ENCODE measurements around the gene VPS35L.

VPS35L gene

DNA sequence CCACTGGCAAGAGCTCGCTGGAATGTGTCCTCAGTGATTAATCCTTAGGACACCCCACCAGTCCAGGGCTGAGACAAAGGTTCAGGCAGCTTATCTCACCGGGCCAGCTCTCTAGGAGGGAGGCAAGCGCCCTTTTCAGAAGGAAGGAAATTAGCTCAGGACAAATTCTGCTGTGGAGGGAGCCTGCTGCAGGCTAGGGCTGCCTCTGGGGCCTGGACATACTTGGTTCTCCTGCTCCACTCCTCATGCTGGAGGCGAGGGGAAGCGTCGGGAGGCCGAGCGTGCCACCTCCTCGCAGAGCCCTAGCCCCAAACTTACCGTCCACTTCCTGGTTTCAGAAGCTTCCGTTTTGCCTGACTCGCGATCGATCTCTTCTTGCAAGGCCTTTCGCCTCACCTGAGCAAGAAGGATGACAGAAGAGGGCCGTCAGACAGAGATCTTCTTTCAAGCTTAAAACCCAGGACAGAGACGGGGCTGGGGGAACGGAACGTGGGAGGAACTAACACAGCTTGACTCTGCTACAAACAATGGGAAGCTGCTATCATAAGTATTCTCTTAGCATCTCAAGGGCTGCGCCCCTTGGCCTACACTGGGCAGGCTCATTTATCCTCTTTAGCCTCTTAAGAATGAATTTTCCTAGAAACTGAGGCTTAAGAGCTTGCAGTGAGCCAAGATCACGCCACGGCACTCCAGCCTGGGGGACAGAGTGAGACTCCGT, 154.8 kb downstream of the VPS35L start:
- H3K4me3 ChIP-seq (ENCODE audit: low read depth, low read length): no peak overlapping the region
- TF ChIP-seq, protein P1, sequence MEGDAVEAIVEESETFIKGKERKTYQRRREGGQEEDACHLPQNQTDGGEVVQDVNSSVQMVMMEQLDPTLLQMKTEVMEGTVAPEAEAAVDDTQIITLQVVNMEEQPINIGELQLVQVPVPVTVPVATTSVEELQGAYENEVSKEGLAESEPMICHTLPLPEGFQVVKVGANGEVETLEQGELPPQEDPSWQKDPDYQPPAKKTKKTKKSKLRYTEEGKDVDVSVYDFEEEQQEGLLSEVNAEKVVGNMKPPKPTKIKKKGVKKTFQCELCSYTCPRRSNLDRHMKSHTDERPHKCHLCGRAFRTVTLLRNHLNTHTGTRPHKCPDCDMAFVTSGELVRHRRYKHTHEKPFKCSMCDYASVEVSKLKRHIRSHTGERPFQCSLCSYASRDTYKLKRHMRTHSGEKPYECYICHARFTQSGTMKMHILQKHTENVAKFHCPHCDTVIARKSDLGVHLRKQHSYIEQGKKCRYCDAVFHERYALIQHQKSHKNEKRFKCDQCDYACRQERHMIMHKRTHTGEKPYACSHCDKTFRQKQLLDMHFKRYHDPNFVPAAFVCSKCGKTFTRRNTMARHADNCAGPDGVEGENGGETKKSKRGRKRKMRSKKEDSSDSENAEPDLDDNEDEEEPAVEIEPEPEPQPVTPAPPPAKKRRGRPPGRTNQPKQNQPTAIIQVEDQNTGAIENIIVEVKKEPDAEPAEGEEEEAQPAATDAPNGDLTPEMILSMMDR (IDR thresholded peaks at IDR 0.05; ENCODE audit: low read depth, low read length, missing control alignments): no peak

DNA sequence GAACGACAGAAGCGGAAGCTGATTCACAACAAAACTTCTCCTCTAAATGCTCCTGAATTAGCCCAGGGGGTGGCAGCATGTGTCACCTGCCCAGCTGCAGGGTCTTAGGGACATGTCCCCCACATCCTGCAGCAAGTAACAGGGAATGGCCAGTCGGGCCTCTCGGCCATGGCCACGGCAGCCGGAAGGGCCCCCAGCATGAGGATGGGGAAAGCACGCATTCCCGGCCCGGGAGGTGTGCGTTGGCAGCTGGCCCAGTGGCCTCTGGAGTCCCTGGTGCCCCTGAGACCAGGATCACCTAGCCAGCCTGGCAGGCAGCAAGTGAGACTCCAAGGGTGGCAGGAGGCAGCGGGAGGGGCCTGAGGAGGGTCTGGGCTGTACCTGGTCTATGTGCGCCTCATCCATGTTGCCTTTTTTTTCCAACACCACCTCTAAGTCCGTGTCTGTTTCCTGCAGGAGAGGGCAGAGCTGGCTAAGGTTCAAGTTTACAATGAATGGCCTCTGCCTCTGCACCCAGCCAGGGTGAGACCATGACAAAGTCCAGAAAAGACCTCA, 155.6 kb downstream of the VPS35L start:
- no peak overlapping the region for H3K4me3 ChIP-seq (ENCODE audit: low read depth, low read length)
- DNase-seq (ENCODE audit: low read depth): no peak
- TF ChIP-seq, protein P1 (IDR thresholded peaks at IDR 0.05; ENCODE audit: low read depth, low read length, missing control alignments): no peak

More for the DNA sequence above, 154.8 kb downstream of the VPS35L start:
- no peak for DNase-seq (ENCODE audit: low read depth)

DNA sequence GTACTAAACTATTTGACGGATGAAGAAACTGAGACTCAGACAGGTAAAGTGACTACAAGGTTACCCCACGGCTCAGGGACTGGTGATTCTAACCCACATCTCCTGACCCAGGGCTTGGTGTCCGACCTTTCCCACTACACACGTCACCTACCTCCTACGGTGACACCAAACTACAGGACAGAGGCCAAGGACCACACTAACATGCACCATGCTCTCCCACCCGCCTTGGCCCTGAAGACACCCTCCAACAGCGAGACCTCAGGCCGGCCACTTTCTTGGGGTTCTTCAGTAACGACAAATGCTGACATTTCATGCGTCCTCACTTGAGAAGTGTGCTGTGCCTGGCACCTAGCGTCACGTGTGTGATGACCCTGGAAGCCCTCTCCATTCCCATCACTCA, 156.1 kb downstream of the VPS35L start:
- H3K4me3 ChIP-seq (ENCODE audit: low read depth, low read length): no peak overlapping the region
- no peak for DNase-seq (ENCODE audit: low read depth)
- TF ChIP-seq, protein P1 (IDR thresholded peaks at IDR 0.05; ENCODE audit: low read depth, low read length, missing control alignments): no peak

DNA sequence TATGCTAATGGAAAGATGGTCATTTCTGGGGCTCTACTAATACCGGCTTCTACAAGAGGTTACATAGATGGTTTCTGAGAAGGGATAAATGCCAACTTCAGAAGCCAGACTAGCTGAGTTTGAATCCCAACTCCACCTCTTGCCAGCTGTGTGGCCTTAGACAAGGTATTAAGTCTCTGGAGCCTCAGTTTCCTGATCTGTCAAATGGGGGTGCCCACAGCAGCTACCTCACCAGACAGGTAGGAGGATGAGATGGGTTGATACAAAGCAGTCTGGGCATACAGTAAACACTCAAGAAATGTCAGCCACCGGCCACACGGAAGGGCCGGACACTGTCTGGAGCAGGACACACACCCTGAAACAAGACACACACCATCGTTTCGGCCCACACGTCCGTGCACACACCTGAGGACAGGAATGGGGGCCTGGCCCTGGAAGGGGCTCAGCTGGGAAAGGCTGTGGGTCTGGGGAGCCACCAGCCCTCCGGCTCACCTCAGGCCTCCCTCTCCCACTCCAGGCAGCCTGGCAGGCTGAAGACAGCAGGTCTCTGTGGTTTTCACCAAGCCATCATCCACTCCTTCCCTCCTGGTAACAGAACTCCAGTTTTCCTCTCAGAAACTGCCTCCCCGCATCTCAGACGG, 157.0 kb downstream of the VPS35L start:
- TF ChIP-seq, protein P1 (IDR thresholded peaks at IDR 0.05; ENCODE audit: low read depth, low read length, missing control alignments): no peak
- DNase-seq (ENCODE audit: low read depth): no peak
- no peak overlapping the region for H3K4me3 ChIP-seq (ENCODE audit: low read depth, low read length)

DNA sequence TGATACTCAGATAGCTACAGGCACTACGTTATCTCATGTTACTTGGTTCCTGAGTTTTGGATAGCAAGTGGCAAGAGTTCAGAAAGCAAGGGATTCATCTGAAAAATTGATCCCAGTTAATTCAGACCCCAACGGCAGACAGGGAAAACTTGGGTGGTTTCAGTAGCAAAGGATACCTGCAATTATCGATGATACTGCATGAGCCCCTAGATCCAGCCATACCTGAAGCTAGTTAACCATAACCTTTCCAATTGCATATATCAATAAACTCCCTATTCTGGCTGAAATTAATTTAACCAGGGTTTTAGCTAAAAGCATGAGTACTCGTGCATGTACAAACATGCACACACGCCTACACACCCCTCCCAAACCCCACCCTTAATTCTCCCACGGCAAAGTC, 158.2 kb downstream of the VPS35L start:
- TF ChIP-seq, protein P1 (IDR thresholded peaks at IDR 0.05; ENCODE audit: low read depth, low read length, missing control alignments): no peak
- no peak for DNase-seq (ENCODE audit: low read depth)
- no peak overlapping the region for H3K4me3 ChIP-seq (ENCODE audit: low read depth, low read length)

DNA sequence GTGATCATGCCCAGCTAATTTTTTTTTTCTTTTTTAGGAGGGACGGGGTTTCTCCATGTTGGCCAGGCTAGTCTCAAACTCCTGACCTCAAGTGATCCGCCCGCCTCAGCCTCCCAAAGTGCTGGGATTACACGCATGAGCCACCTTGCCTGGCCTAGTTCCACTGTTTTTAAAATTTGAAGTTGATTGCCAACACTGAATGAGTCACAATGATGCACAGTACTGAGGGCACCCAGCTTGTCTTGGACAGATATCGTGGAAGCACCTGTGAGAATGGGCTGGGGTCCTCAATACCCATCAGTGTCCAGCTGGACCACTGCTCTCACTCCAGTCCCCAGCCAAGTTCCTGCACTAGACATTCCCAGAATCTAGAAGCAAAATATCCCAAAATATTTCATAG, 160.1 kb downstream of the VPS35L start:
- no peak overlapping the region for H3K4me3 ChIP-seq (ENCODE audit: low read depth, low read length)
- no peak for DNase-seq (ENCODE audit: low read depth)

More for the DNA sequence above, 160.1 kb downstream of the VPS35L start:
- TF ChIP-seq, protein P1 (IDR thresholded peaks at IDR 0.05; ENCODE audit: low read depth, low read length, missing control alignments): no peak
